ENCODE measurements around the gene DPP10. TPM values are rescaled to one million over a fixed set of nuclear protein-coding genes. Genes with fewer than 3 reads are reported as not detected.

DPP10 gene
- total RNA-seq, 6 experiments from 2014 or later: not detected

DNA sequence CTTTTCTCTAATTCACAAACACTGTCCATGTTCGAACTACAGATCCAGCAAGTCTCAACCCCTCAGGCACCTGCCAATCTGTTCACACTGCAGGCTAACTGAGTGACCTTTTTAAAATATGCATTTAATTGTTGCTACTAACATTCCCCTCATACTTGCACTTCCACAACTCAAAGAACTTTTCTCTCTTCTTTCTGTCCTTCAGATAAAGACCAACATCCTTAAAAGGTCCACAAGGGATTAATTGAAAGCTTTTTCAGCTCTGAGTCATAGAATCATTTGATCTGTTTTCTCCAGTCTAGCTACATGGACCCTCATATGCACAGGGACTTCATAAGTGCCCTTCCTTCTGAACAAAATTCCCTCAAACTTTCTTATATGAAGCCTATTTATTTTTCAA, 1321.2 kb downstream of the DPP10 start:
- Mint-ChIP-seq H3K27ac (no peak overlapping the region), H3K4me3 (no peak overlapping the region), H3K36me3 (ENCODE audit: low read depth) (no peaks in the 10 kb centered on the region), H3K4me1 (ENCODE audit: low read depth) (no peaks in the 10 kb centered on the region), H3K9me3 (peaks cover 26% of the 10 kb centered on the region), H3K27me3 (ENCODE audit: insufficient read depth) (no peaks in the 10 kb centered on the region)
- no peak for DNase-seq
- TF ChIP-seq, protein P1, sequence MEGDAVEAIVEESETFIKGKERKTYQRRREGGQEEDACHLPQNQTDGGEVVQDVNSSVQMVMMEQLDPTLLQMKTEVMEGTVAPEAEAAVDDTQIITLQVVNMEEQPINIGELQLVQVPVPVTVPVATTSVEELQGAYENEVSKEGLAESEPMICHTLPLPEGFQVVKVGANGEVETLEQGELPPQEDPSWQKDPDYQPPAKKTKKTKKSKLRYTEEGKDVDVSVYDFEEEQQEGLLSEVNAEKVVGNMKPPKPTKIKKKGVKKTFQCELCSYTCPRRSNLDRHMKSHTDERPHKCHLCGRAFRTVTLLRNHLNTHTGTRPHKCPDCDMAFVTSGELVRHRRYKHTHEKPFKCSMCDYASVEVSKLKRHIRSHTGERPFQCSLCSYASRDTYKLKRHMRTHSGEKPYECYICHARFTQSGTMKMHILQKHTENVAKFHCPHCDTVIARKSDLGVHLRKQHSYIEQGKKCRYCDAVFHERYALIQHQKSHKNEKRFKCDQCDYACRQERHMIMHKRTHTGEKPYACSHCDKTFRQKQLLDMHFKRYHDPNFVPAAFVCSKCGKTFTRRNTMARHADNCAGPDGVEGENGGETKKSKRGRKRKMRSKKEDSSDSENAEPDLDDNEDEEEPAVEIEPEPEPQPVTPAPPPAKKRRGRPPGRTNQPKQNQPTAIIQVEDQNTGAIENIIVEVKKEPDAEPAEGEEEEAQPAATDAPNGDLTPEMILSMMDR (IDR thresholded peaks at IDR 0.05): no peak

DNA sequence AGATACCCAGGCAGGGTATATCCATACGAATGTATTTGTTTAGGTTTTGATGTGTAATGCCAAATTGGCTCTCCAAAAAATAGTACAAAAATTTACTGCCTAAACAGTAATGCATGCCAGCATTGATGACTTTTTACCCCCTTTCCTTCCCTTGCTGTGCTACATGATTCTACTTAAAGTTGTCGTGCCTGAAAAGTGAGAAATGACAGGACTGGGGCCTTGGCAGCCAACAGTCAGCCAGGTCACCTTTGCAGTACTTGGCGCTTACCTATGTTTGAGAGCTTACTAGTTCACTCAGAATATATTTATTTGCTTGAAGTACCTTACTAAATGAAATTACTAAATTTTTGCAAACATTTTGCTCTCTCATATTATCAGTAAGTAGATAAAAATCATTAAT, 1329.1 kb downstream of the DPP10 start:
- TF ChIP-seq, protein P1 (IDR thresholded peaks at IDR 0.05): no peak
- Mint-ChIP-seq H3K9me3 (peaks cover 4% of the 10 kb centered on the region), H3K27ac (no peak overlapping the region), H3K36me3 (ENCODE audit: low read depth) (no peaks in the 10 kb centered on the region), H3K27me3 (ENCODE audit: insufficient read depth) (no peaks in the 10 kb centered on the region; the same call in 1 of the 2 replicates), H3K4me1 (ENCODE audit: low read depth) (no peaks in the 10 kb centered on the region), H3K4me3 (no peak overlapping the region)
- no peak for DNase-seq

DNA sequence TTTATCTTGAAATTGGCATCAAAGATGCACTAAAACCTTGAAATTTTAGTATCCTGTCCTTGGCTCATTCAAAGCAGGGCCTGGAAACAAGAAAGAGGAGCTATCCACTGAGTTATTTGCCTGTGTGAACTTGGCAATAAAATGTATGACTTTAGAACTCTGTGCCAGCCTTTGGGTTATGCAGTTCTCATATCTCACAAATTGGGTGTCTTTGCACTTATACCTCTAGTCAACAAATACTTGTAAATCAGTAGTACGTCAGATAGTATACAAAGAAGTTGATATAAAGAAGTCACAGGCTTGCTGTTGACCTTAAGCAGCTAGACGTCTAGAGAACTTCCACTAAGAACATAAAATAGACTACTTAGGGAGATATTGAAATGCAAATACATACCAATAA, 1331.9 kb downstream of the DPP10 start:
- H3K4me3 Mint-ChIP-seq: no peak overlapping the region
- no peak overlapping the region for H3K27ac Mint-ChIP-seq
- TF ChIP-seq, protein P1 (IDR thresholded peaks at IDR 0.05): no peak
- H3K4me1 Mint-ChIP-seq (ENCODE audit: low read depth): no peaks in the 10 kb centered on the region
- H3K36me3 Mint-ChIP-seq (ENCODE audit: low read depth): no peaks in the 10 kb centered on the region
- no peaks in the 10 kb centered on the region; the same call in 1 of the 2 replicates for H3K27me3 Mint-ChIP-seq (ENCODE audit: insufficient read depth)
- no peak for DNase-seq
- peaks cover 13% of the 10 kb centered on the region for H3K9me3 Mint-ChIP-seq

GRCh38 chr2:115779085-115779632, 1336.7 kb downstream of the DPP10 start:
- no peak for DNase-seq
- Mint-ChIP-seq H3K9me3 (peaks cover 21% of the 10 kb centered on the region), H3K36me3 (ENCODE audit: low read depth) (no peaks in the 10 kb centered on the region), H3K4me3 (no peak overlapping the region), H3K4me1 (ENCODE audit: low read depth) (no peaks in the 10 kb centered on the region), H3K27me3 (ENCODE audit: insufficient read depth) (no peaks in the 10 kb centered on the region), H3K27ac (no peak overlapping the region)
- TF ChIP-seq, protein P1 (IDR thresholded peaks at IDR 0.05): no peak

DNA sequence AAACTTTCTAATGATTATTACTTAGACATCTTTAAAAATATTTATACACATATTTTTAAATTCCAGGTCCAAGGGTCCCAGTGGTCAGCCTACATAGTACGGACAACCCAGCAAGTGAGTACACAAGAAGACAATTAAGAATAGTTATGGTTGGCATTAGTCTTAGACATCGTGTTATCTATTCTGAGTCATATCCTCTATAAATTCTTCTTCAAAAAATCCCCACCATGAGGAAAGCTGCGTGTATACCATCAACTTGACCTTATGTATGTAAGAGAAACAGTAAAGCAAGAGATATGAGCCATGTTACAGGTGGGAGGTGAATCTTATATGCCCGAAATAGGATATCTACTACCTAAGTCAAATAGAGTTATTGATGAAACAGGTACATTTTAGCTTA, 1339.8 kb downstream of the DPP10 start:
- H3K9me3 Mint-ChIP-seq: peaks cover 39% of the 10 kb centered on the region
- H3K27me3 Mint-ChIP-seq (ENCODE audit: insufficient read depth): no peaks in the 10 kb centered on the region
- DNase-seq: no peak
- TF ChIP-seq, protein P1 (IDR thresholded peaks at IDR 0.05): no peak
- no peaks in the 10 kb centered on the region for H3K4me1 Mint-ChIP-seq (ENCODE audit: low read depth)
- H3K36me3 Mint-ChIP-seq (ENCODE audit: low read depth): no peaks in the 10 kb centered on the region; the same call in 1 of the 2 replicates
- H3K27ac Mint-ChIP-seq: no peak overlapping the region
- H3K4me3 Mint-ChIP-seq: no peak overlapping the region

GRCh38 chr2:115796078-115796477, 1353.6 kb downstream of the DPP10 start:
- DNase-seq: no peak
- TF ChIP-seq, protein P1 (IDR thresholded peaks at IDR 0.05): no peak
- no peaks in the 10 kb centered on the region for H3K27me3 Mint-ChIP-seq (ENCODE audit: insufficient read depth)
- H3K36me3 Mint-ChIP-seq (ENCODE audit: low read depth): no peaks in the 10 kb centered on the region
- no peak overlapping the region for H3K4me3 Mint-ChIP-seq
- peaks cover 16% of the 10 kb centered on the region for H3K9me3 Mint-ChIP-seq
- H3K27ac Mint-ChIP-seq: no peak overlapping the region
- no peaks in the 10 kb centered on the region for H3K4me1 Mint-ChIP-seq (ENCODE audit: low read depth)

All from HFFc6 (cell line).